Peyer's patch (tissue), 4 donors: Measurements from ENCODE around the gene PSIP1. TPM values are rescaled to one million over a fixed set of nuclear protein-coding genes. Genes with fewer than 3 reads are reported as not detected.
"Not testable (repeated sequence)": the region's sequence is repeated elsewhere in the genome, so short reads cannot be mapped to it uniquely, and the experiment has no call there.

Source experiments
- DNase-seq, 3 donors: peaks; one replicate each; pipeline ENCODE4 v3.0.0-alpha.2; 2017 to 2019
- H3K27ac ChIP-seq, 4 donors: fragments of 200-600 bp; sonication (generic); one replicate each; pipeline ENCODE4 v1.5.1; 2016 to 2019
- H3K27me3 ChIP-seq, 2 donors: fragments of 200-600 bp; sonication (generic); one replicate each; pipeline ENCODE4 v1.5.1; 2019
- H3K36me3 ChIP-seq, 3 donors: fragments of 200-600 bp; sonication (generic); one replicate each; pipeline ENCODE4 v1.5.1; 2016 to 2019
- H3K4me1 ChIP-seq, 4 donors: fragments of 200-600 bp; sonication (generic); one replicate each; pipeline ENCODE4 v1.5.1; 2016 to 2019
- H3K4me3 ChIP-seq, 4 donors: fragments of 200-600 bp; sonication (generic); 1 replicate in 3 of 4; 2 replicates in 1 of 4; pipeline ENCODE4 v1.5.1; 2016 to 2019; ENCODE audit warnings: mild to moderate bottlenecking in 1 of 4
- H3K9me3 ChIP-seq, 4 donors: fragments of 200-600 bp; sonication (generic); one replicate each; pipeline ENCODE4 v1.5.1; 2016 to 2019; ENCODE audit warnings: mild to moderate bottlenecking in 1 of 4
- POLR2A ChIP-seq, 2 donors: fragments of 450-650 bp; IDR thresholded peaks; one replicate each; pipeline ENCODE4 v1.5.1; 2017; ENCODE audit warnings: antibody characterized with exemption in 2 of 2, mild to moderate bottlenecking in 2 of 2, moderate library complexity in 2 of 2
- total RNA-seq, 4 donors: library from RNA; depleted of rRNA; stranded (reverse); fragments of >200 nt; gene quantifications; one replicate each; pipeline ENCODE4 v1.1.0, GENCODE V29; 2016
- TF ChIP-seq, protein P1 (sequence below), 6 experiments: fragments of 450-650 bp in 4 of 6; fragments of 200-600 bp in 2 of 6; sonication (generic) in 1 of 6; IDR thresholded peaks; one replicate each; pipeline ENCODE4 v1.5.1; 2017 to 2019; ENCODE audit warnings: antibody characterized with exemption in 6 of 6, mild to moderate bottlenecking in 3 of 6, moderate library complexity in 1 of 6

Gene PSIP1
- total RNA-seq, 4 donors from 2014 or later: 20.2 to 71.0 (median 25.7) TPM

DNA sequence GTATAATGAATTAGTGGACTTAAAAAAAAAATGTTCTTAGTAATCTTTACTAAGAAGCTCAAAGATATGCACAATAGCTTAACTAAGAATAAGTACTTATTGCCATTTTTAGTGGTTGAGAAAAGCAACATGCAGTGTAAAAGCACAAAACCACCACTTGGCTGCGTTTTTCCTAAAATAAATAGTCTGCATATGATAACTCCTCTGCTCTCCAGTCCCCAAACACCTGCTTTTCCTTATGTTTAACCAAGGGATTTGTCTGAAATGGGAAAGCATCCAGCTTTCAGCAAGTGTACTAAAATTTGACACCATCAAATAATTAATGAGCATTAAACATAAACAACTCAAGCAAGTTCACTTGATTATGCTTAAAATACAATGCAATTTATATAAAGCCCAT is 41.4 kb downstream of the PSIP1 start:
- Histone ChIP-seq H3K9me3 (no peaks in the 10 kb centered on the region), H3K27me3 (no peaks in the 10 kb centered on the region), H3K27ac (no peak overlapping the region), H3K4me1 (no peaks in the 10 kb centered on the region), H3K4me3 (no peak overlapping the region), H3K36me3 (peaks cover 0 to 54% (median 0%) of the 10 kb centered on the region in 3 donors)
- DNase-seq: no peak
- no peak for TF ChIP-seq POLR2A (IDR thresholded peaks at IDR 0.05)
- TF ChIP-seq, protein P1, sequence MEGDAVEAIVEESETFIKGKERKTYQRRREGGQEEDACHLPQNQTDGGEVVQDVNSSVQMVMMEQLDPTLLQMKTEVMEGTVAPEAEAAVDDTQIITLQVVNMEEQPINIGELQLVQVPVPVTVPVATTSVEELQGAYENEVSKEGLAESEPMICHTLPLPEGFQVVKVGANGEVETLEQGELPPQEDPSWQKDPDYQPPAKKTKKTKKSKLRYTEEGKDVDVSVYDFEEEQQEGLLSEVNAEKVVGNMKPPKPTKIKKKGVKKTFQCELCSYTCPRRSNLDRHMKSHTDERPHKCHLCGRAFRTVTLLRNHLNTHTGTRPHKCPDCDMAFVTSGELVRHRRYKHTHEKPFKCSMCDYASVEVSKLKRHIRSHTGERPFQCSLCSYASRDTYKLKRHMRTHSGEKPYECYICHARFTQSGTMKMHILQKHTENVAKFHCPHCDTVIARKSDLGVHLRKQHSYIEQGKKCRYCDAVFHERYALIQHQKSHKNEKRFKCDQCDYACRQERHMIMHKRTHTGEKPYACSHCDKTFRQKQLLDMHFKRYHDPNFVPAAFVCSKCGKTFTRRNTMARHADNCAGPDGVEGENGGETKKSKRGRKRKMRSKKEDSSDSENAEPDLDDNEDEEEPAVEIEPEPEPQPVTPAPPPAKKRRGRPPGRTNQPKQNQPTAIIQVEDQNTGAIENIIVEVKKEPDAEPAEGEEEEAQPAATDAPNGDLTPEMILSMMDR (IDR thresholded peaks at IDR 0.05): no peak

DNA sequence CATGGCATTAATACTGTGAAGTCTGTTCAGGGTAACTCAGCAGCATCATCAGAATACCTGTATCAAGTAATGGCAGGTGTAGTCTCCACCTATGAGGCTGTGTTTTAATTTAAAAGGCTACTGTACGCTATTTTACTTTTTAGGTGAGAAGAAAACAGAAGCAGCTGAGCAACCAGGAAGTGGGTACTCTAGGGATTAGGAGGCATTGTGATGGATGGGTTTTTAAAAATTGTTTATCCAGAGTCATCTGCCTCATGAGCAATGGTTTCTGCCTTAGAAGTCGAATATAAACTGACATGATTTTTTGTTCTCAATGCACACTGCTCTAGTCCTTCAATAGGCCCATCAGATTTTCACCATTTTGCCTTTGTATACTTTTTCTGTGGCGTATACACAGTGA is 42.6 kb downstream of the PSIP1 start:
- DNase-seq: no peak
- TF ChIP-seq, protein P1 (IDR thresholded peaks at IDR 0.05): no peak
- no peak for TF ChIP-seq POLR2A (IDR thresholded peaks at IDR 0.05)
- no peaks in the 10 kb centered on the region for H3K27me3 ChIP-seq
- H3K36me3 ChIP-seq: peaks cover 0 to 59% (median 0%) of the 10 kb centered on the region in 3 donors
- no peak overlapping the region for H3K27ac ChIP-seq
- no peaks in the 10 kb centered on the region for H3K4me1 ChIP-seq
- H3K4me3 ChIP-seq: no peak overlapping the region
- H3K9me3 ChIP-seq: no peaks in the 10 kb centered on the region

DNA sequence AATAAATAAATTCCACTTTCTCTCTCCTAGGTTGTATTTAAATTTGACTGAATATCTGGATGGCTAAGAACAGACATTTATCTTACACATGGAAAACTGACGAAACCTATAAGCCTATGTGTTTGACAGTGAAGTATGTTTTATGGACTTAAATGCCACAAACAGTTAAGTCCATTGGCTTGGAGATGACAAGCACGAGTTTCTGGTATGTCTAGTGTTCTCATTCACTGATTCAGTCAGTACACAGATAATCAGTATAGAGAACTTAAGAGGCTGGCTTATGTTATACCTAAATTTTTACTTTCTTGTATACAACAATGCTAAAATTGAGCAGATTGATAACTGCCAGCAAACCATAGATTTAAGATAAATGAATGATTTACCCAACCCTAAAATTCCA is 49.2 kb downstream of the PSIP1 start:
- no peak for DNase-seq
- Histone ChIP-seq H3K27me3 (no peaks in the 10 kb centered on the region), H3K4me1 (no peaks in the 10 kb centered on the region), H3K4me3 (no peak overlapping the region), H3K27ac (no peak overlapping the region), H3K36me3 (peaks cover 0 to 94% (median 0%) of the 10 kb centered on the region in 3 donors), H3K9me3 (no peaks in the 10 kb centered on the region)
- no peak for TF ChIP-seq POLR2A (IDR thresholded peaks at IDR 0.05)
- TF ChIP-seq, protein P1 (IDR thresholded peaks at IDR 0.05): no peak

GRCh38 chr9:15461056-15461455 is 49.7 kb downstream of the PSIP1 start:
- DNase-seq: no peak
- TF ChIP-seq, protein P1 (IDR thresholded peaks at IDR 0.05): no peak
- no peaks in the 10 kb centered on the region for H3K4me1 ChIP-seq
- peaks cover 0 to 94% (median 0%) of the 10 kb centered on the region in 3 donors for H3K36me3 ChIP-seq
- no peaks in the 10 kb centered on the region for H3K27me3 ChIP-seq
- no peaks in the 10 kb centered on the region for H3K9me3 ChIP-seq
- no peak overlapping the region for H3K4me3 ChIP-seq
- H3K27ac ChIP-seq: no peak overlapping the region

- TF ChIP-seq, protein P1 (IDR thresholded peaks at IDR 0.05): no peak
- TF ChIP-seq POLR2A (IDR thresholded peaks at IDR 0.05): no peak
- peaks cover 0 to 92% (median 0%) of the 10 kb centered on the region in 3 donors for H3K36me3 ChIP-seq
Measured at GRCh38 chr9:15453956-15454355, 56.8 kb downstream of the PSIP1 start.

GRCh38 chr9:15444141-15444540 is 66.6 kb downstream of the PSIP1 start:
- H3K4me3 ChIP-seq: no peak overlapping the region
- TF ChIP-seq, protein P1 (IDR thresholded peaks at IDR 0.05): no peak
- TF ChIP-seq POLR2A (IDR thresholded peaks at IDR 0.05): no peak
- no peak for DNase-seq
- H3K27ac ChIP-seq: no peak overlapping the region
- H3K4me1 ChIP-seq: no peaks in the 10 kb centered on the region
- no peaks in the 10 kb centered on the region for H3K9me3 ChIP-seq
- H3K27me3 ChIP-seq: no peaks in the 10 kb centered on the region
- H3K36me3 ChIP-seq: peaks cover 0 to 69% (median 0%) of the 10 kb centered on the region in 3 donors

More at GRCh38 chr9:15453956-15454355, 56.8 kb downstream of the PSIP1 start:
- no peak for DNase-seq
- no peaks in the 10 kb centered on the region for H3K4me1 ChIP-seq
- no peaks in the 10 kb centered on the region for H3K9me3 ChIP-seq
- no peak overlapping the region for H3K4me3 ChIP-seq
- H3K27me3 ChIP-seq: no peaks in the 10 kb centered on the region
- H3K27ac ChIP-seq: no peak overlapping the region

- H3K36me3 ChIP-seq: peaks cover 0 to 64% (median 0%) of the 10 kb centered on the region in 3 donors
- not testable (repeated sequence) for H3K4me1 ChIP-seq, H3K4me3 ChIP-seq
Measured at GRCh38 chr9:15442264-15442663, 68.5 kb downstream of the PSIP1 start.

GRCh38 chr9:15441841-15442240 is 68.9 kb downstream of the PSIP1 start:
- H3K9me3 ChIP-seq, H3K27me3 ChIP-seq, H3K4me1 ChIP-seq, DNase-seq, H3K4me3 ChIP-seq, H3K27ac ChIP-seq: not testable (repeated sequence)
- peaks cover 0 to 64% (median 0%) of the 10 kb centered on the region in 3 donors for H3K36me3 ChIP-seq

More at GRCh38 chr9:15442264-15442663, 68.5 kb downstream of the PSIP1 start:
- H3K9me3 ChIP-seq, H3K27ac ChIP-seq, H3K27me3 ChIP-seq, DNase-seq: not testable (repeated sequence)
